COLO668 (cell line): ENCODE measurements around the gene TOR4A.

Experiments
- DNase-seq: peaks from one replicate; lab custom pipeline; 2025; ENCODE audit not compliant: unreplicated experiment; lab: John Stamatoyannopoulos, UW

TOR4A gene

DNA sequence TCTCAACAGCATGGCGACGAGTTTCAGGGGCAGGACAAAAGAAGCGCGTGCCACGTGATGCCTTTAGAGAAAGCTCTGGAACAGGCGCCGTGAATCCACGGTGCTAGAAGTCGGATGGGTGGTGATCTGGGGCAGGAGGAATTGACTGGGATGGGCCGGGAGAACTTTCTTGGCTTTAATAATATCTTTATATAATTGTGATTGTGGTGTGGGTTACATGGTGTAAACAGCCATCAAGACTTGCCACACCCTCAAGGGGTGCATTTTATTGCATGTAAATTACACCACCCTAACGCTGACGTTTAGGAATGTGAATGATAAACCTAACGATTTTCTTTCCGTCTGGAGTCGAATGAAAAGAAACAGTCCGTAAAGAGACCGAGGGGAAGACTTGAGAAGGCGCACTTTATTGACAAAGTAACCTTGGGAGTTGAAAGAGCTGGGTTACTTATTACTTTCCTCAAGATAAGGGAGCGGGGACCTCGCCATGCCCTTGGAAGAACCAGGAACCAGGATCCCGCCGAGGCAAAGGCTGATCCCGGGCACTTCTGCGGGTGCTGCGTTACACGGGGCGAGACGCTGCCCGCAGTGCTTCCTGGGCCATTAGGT lies 16.1 kb downstream of the TOR4A start:
- no peak for DNase-seq

DNA sequence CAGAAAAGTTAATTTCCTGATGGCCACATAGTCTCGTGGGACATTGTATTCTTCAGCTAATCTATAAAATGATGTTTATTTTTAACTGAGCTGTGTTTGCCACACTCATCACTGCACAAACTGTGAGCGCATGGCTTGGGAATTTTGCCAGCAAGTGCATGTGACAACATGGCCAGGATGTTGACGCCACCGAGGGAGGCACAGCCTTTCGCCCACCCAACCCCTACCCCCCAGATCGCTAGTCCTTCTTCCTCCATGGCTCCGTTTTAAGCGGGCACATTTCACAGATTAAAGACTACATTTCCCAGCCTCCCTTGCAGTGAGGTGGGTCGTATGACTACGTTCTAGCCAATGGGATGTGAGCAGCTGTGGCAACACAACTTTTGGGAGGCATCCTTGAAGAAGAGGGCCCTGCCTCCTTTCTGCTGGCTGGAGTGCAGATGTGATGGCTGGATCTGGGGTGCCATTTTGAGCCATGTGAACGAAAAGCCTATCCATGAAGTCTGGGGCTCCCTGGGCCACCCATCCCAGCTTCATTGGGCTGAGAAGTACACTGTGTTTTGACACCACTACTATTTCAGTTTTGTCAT lies 16.7 kb downstream of the TOR4A start:
- DNase-seq: peak; percentile 67

DNA sequence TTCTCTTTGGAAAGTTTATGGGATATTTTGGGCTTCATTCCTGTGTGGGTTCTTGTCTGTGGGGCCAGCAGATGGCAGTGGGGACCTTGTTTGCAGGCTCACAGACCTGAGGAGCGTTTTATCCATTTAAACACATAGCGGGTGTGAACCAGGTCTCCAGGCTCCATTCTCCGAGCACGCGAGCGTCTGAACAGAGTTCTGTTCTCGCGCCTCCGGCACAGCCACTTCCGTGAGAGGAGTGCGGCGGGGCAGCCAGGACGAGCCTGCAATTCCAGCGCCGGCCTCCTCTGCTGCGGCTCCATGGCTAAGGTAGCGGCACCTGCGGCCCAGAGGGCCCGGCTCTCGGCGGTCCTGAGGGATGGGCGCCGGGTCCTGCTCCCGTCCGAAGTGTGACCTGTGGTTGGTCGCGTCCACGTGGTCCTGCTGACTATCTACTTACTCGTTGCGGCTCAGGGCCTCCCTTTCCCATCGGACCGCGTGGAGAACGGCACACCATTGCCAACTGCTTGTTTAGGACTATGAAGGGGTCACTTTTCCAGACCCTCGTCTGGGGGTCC lies 17.2 kb downstream of the TOR4A start:
- DNase-seq: peak; percentile 68

DNA sequence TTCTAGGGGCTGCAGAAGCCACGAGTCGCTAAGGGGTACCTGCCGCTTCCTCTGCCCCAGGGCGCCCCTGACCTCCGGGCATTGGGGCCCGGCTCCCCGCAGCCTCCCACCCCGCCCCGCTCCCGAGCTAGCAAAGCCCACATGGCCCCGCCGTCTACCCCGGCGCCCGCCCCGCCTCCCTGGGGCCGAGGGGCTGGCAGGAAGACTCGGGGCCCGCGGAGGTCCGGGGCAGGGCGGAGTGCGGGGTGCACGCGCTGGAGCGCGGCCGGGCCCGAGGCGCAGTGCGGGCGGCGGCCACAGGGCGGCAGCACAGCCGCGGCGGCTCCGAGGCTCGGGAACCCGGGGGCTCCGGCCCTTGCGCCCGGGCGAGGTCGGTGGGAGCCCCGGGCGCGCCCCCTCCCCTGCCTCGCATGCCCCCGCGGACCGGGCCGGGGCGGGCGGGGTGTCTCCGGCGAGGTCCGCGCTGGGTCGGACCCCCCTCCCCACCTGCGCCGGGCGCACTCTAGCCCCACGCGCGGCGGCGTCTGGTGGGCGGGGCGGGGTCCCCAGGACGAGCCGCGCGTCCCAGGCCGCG lies 17.8 kb downstream of the TOR4A start:
- peak; percentile 67 for DNase-seq

DNA sequence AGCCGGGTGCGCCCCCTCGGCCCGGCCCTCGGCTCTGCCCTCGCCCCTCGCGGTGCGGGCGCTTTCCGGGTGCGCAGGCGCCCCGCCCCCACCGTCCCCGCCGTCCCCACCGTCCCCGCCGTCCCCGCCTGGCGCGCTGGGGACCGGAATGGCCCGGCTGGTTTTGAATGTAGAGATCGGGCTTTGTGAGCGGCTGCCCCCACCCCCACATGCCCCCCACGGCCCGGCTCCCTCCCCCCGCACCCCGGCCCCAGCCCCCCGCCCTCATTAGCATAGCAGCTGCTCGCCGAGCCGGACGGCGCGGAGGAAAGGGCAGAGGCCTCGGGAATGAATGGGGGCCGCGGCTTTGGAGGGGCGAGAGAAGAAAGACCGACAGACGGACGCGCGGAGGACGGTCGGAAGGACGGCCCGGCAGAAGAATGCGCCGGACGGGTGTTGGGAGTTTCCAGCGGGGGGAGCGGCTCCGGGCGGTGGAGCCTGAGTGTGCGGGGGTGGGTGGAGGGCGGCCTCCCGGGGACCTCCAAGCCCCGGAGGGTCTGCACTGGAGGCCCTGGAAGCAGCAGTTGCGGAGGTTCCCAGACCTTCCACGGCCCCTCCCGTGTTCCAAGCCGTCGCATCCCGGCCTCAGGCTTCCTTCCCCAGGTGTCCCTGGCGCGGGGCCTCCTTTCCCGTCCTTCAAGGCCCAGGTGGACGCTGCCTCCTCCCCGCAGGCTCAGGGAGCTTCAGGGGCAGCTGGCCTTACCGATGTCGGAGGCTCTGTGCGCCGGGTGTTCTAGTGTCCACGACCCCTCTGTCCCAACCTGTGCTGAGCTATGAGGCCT lies 18.5 kb downstream of the TOR4A start:
- peak; percentile 42 for DNase-seq

DNA sequence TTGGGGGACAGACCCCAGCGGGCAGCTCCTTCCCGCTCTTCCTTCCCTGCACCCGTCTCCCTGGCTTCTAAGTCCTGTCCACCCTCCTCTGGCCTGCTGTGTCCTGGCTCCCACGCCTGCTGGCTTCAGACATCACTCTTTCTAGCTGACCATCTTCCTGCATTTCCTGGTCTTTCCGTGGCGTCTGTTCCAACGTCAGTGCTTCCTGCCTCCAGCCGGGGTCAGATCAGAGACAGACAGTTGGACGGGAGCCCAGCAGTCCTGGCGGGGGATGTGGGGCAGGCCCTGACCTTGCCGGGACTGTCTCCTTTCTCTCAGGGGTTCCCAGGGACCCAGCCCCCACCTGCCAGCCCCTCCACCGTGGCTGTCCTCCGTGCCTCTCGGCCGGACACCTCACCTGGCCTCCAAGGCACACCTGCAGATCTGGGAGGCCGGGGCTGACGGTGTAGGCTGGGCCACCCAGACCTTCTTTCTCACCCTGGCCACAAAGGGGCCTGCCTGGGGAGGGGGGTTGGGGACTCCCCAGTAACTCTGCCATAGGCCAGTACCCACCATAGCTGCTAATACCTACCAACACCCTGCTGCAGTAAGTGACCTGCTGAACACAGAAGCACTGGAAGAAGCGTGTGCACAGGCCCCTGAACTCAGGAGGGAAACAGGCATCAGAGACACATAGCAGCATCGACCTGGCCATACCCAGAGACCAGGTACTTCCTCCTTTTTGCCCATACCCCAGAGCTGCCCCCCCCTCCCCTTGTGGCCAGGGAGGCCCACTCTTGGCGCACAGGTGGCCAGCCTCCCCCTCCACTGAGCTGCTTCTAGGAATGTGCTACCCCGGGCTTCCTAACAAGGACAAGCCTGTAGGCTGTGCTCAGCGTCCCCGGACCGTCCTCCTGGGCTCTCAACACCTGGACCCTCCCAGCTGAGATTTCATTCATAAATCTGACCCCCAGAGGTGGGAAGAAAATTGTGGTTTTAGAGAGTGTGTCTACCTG lies 19.4 kb downstream of the TOR4A start:
- DNase-seq: no peak

DNA sequence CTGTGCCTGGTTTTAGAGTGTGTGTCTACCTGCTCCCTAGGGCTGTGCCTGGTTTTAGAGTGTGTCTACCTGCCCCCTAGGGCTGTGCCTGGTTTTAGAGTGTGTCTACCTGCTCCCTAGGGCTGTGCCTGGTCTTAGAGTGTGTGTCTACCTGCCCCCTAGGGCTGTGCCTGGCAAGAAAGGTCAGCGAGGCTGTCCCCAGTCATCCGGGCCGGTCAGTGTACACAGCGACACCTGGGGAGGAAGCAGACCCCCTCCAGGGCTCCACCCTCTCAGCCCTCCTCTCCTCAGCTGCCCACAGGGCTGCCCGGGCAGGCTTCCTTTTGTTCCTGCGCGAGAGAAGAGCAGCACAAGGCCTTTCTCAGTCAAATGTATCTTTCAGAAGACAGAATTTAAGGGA lies 20.4 kb downstream of the TOR4A start:
- DNase-seq: peak; percentile 24

DNA sequence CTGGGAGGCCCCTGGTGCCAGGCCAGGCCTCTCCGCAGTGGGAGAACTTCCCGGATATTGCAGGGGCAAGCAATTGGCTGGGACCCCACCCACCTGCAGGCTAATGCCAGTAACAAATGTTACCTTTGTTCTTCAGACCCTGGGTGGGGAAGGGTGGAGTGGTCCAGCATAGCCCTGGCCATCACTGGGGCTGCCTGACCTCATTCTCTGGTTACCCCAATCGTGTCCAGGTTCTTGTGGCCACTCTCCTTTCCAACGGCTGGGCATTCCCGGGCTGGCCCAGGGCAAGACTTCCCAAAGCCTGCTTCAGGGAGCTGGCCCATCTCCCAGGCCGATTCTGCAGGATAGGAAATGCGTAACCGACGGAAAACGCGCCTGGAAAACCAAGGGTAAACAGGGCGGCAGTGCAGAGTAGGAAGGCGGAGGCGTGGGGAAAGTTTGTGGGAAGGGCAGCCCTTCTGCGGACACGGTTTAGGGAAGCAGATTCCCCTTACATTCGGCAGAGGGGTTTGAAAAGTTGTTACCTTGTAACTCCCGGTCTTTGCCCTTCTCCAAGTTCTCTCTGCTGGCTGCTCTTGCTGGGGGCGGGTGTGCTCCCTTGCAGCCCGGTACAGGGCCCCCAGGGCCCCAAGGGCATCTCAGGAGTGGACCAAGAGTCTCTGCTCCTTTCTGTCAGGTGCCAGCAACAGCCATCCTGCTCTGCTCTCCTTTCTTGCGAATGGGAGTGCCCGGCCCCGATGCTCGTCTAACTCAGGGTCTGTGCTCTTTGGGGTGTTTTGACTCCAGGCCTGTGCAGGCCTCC lies 21.1 kb downstream of the TOR4A start:
- DNase-seq: no peak

DNA sequence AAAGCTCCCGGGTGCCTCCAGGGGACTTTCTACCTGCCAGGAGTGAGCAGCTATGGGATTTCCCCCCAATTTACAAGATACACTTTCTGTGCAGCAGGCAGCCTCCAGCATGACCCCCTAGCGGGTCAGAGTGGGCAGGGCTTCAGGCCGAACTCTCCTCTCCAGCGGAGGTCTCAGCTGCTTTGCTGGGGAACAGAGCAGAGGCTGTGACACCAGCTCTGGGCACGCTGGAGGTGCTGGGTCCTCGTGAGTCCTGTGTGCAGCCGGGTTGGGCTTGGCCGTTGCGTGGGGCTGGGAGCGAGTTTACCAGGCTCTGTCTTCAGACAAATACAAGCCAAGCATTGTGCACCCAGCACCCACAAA lies 21.7 kb downstream of the TOR4A start:
- DNase-seq: no peak

DNA sequence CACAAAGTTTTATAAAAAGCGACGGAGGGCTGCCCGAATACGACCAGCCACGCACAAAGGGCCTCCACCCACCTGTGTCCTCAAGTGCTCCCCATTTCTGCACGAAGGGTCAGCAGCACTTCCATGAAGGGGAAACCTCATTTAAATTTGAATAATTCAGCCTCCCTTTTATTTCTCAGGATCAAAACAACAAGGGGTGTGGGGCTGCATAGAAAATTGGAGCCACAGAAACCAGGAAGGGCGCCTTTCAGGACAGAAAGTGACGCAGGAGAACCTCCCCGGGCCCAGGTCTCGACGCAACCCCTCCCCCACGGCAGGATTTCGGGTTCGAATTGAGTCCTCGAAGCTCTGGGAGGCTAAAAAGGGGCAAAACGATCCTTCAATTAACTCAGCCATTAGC lies 22.4 kb downstream of the TOR4A start:
- no peak for DNase-seq

DNA sequence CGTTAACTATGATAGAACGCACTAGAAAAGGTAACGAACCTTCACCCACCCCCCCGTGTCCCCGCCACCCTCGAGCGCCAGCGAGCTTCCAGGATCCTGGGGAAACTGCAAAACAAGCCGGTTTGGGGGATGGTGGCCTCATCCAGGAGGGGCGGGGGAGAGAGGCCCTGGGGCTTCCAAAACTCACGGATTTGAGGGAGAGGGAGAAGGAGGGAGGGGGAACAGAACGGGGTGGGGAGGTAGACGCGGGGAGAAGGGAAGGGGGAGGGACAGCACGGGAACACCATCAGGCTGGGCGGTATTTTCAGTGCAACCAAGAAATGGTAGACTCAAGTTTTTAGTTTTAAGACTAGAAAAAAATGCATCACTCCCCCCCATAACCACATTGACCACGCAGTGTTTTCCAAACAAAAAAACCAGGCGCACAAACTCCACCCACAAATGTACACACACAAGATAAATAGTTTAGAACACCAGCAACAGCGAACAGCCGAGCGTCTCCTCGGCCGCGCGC lies 23.1 kb downstream of the TOR4A start:
- DNase-seq: no peak

DNA sequence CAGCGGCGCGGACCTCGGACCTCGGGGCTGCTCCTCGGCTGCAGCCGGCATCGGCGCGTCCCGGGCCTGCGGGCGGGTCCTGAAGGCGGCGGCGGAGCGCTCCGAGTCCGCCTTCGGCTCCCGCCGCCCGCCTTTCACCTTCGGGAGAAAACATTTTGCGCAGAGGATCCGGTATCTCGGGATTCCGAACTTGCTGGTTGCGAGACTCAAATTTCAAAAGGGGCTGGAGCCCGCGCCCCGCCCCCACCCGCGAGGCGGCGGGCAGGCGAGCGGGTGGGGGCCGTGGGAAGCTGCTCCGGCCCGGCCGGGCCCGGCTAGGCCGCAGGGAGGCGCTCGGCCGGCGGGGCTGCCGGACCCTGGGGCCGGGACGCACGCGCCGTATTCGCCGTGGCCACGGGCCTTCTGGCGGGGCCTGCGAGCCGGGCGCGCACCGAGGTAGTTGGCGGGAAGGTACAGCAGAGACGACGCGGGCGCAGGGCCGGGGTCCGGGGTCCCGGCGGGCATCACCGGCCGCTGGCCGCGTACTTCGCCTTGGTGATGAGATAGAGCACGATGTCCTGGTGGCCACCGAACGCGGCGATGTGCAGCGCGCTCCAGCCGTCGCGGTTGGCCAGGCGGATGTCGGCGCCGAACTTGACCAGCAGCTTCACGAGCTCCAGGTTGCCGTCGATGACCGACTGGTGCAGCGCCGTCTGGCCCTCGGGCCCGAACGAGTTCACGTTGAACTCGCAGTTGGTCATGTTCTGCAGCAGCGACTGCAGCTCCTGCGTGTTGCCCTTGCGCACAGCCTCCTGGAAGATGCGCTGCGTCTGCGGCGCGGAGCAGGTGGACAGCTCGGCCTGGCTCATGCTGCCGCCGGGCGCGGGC lies 23.8 kb downstream of the TOR4A start:
- DNase-seq: peak; percentile 76

DNA sequence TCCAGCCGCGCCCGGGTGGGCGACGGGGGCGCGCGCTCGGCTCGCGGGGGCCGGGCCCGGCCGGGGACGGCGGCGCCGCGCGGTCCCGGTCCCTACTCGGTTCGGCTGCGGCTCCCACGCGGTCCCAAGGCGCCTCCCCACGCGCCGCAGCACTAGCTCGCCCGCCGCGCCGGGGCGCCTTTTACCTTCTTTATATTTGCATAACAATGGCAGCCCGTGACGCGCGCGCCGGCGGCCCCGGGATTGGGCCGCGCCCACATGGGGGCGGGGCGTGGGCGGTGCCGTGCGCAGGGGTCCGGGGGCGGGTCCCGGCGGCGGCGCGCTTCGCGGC lies 24.6 kb downstream of the TOR4A start, which contains the start of gene NRARP:
Gene NRARP, minus strand, starts transcription at position 154 of the 331 bp plus-strand sequence. CDS start 343 bp downstream, outside the sequence.
- DNase-seq: peak; percentile 96

DNA sequence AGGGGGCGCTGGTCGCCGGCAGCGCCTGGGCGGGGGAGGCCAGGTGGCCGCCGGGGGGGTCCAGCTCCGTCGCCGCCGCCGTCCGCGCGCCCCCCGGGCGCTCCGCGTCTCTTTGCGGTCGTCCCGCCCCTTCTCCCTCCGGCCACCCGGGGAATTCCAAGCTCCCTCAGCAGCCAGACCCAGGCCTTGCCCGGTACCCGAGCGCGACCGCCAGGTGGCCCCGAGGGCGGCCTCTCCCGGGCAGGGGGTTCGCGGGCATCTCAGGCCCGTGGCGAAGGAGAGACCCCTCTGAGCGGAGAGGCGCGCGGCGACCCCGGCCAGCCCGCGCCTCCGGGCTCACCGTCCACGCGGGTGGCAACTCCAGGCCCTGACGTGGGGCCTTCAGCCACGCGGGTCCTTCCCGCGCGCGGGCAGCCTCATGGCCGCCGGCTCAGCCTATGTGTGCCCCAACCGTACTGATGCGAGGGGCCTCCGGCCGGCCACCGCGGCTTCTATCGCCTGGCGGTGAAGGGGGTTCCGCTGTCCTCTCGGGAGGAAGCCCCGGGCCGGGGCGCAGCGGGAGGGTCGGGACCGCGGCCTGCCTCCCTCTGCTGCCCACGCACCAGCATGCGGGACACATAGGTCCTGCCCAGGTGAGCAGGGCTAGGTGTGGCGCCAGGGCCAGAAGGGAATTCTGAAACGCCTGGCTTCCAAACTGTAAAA lies 25.1 kb downstream of the TOR4A start:
- peak; percentile 91 for DNase-seq

DNA sequence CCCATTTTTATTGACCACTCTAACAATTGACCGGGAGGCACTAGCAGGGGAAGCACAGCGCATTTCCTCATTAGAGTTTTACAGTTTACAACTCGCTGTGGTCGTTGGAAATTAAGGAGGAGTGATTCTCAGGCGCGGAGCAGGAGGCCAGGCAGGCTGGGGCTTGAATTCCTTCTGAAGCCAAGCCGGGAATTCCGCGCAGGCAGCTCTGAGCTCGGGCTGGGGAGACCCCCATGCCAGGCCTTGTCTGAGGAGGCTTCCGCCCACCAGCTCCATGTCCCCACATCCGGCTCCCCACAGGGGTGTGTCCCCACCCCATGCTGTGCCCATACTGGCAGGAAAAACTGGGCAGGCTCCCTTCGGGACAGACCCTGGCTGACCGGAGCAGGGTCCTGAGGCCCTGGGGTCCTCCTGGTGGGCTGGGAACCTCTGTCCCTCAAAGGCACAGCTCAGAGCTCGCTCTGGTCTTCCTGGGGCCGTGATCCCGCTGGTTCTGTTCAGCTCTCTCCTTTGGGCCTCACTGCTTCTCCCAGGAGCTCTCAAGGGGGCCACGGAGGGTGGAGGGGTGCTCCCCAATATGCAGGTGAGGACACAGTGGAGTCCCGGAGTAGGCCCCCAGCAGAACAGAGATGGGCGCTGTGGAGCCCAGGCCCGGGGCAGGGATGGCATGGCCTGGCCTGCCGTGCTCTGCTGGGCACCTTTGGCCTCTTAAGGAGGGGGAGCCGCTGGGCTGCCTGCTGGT lies 25.8 kb downstream of the TOR4A start:
- no peak for DNase-seq

DNA sequence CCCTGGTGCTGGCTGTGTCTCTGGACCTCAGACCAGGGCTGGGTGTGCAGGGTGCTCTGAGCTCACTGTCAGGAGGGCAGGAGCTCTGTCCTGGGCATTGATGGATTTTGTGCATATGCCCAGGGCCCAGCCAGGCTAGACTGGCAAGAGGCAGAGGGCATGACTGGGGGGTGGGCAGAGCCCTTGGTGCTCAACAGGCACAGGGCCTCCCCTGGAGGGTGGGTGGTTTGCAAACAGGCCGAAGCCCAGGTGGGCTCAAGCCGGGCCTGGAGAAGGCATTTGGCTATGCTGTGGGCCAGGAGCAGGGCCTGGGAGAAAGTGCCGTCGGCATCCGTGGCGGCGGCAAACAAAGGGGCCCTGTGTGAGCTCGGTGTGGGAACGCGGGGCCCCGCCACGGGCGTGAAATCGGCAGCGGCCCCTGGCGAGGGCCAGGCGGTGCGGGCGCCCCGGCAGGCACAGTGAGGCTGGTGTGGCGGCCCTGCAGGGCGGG lies 26.4 kb downstream of the TOR4A start:
- peak; percentile 31 for DNase-seq
